Fibroblast of lung (primary cell): ENCODE data around the gene RNF115. TPM values are rescaled to one million over a fixed set of nuclear protein-coding genes. Genes with fewer than 3 reads are reported as not detected.

ENCODE experiments used
- DNase-seq, 2 donors: peaks; one replicate each; pipeline versions ENCODE4 v3.0.0 to v3.0.0-alpha.2; 2010; ENCODE audit warnings: low read depth in 2 of 2
- H2AFZ ChIP-seq: 2 replicates; pipeline ENCODE4 v1.5.1; 2012; ENCODE audit warnings: low read length, control low read depth, inconsistent platforms
- H3K27ac ChIP-seq: 2 replicates; pipeline ENCODE4 v1.5.1; 2011; ENCODE audit warnings: low read length, control low read depth; ENCODE audit not compliant: insufficient read depth
- H3K27me3 ChIP-seq: 2 replicates; pipeline ENCODE4 v1.5.1; 2011; ENCODE audit warnings: mild to moderate bottlenecking, low read length; ENCODE audit not compliant: control insufficient read depth, insufficient read depth
- H3K36me3 ChIP-seq: 2 replicates; pipeline ENCODE4 v1.5.1; 2011; ENCODE audit warnings: low read length; ENCODE audit not compliant: control insufficient read depth, insufficient read depth
- H3K4me1 ChIP-seq: 2 replicates; pipeline ENCODE4 v1.5.1; 2011; ENCODE audit warnings: low read length; ENCODE audit not compliant: control insufficient read depth, insufficient read depth; ENCODE audit errors: extremely low read depth
- H3K4me2 ChIP-seq: 2 replicates; pipeline ENCODE4 v1.5.1; 2011; ENCODE audit warnings: low read length, control low read depth; ENCODE audit not compliant: insufficient read depth; ENCODE audit errors: extremely low read depth
- H3K4me3 ChIP-seq, 4 experiments: fragments of 200-600 bp in 1 of 4; sonication (generic) in 1 of 4; replicated peaks in 1 of 4; 2 replicates each; pipeline ENCODE4 v1.5.1; 2011 to 2016; ENCODE audit warnings: low read length in 4 of 4, low read depth in 3 of 4, mild to moderate bottlenecking in 3 of 4, control low read depth in 2 of 4, inconsistent platforms in 1 of 4, mixed read lengths in 1 of 4; ENCODE audit not compliant: insufficient read depth in 1 of 4; ENCODE audit errors: control extremely low read depth in 1 of 4
- H3K79me2 ChIP-seq: 2 replicates; pipeline ENCODE4 v1.5.1; 2012; ENCODE audit warnings: mild to moderate bottlenecking, low read length, inconsistent platforms; ENCODE audit not compliant: control insufficient read depth, insufficient read depth
- H3K9ac ChIP-seq: 2 replicates; pipeline ENCODE4 v1.5.1; 2011; ENCODE audit warnings: mild to moderate bottlenecking, low read length, control low read depth; ENCODE audit not compliant: insufficient read depth
- H3K9me3 ChIP-seq: 2 replicates; pipeline ENCODE4 v1.5.1; 2012; ENCODE audit warnings: low read depth, low read length; ENCODE audit not compliant: control insufficient read depth, insufficient read depth
- H4K20me1 ChIP-seq: 2 replicates; pipeline ENCODE4 v1.5.1; 2011; ENCODE audit warnings: low read length; ENCODE audit not compliant: control insufficient read depth, insufficient read depth; ENCODE audit errors: extremely low read depth
- EZH2 ChIP-seq: IDR thresholded peaks from 2 replicates; pipeline ENCODE4 v1.5.1; 2012; ENCODE audit warnings: low read length, control low read depth, mild to moderate bottlenecking; ENCODE audit errors: missing control alignments
- polyA plus RNA-seq, 2 donors: library from polyadenylated mRNA; depleted of rRNA in 1 of 2; stranded (reverse) in 1 of 2; unstranded in 1 of 2; fragments of >200 nt; gene quantifications; 2 replicates each; pipeline ENCODE4 v1.2.1, GENCODE V29; 2011 to 2012; ENCODE audit warnings: missing spikeins in 1 of 2
- total RNA-seq: library from RNA; depleted of rRNA; stranded (reverse); fragments of >200 nt; gene quantifications from 2 replicates; pipeline ENCODE4 v1.2.1, GENCODE V29; 2014
- TF ChIP-seq, protein P1 (sequence below), 2 donors: IDR thresholded peaks in 1 of 2; conservative IDR thresholded peaks in 1 of 2; 1 replicate in 1 of 2; 2 replicates in 1 of 2; pipeline ENCODE4 v1.5.1; 2011 to 2012; ENCODE audit warnings: low read length in 2 of 2, control low read depth in 1 of 2, inconsistent platforms in 1 of 2, low read depth in 1 of 2, mild to moderate bottlenecking in 1 of 2

RNF115 gene
- total and polyA plus RNA-seq, 2 donors (not counting 1 experiment from before 2014, with no cell fraction given) = 16.2 to 19.8 TPM

DNA sequence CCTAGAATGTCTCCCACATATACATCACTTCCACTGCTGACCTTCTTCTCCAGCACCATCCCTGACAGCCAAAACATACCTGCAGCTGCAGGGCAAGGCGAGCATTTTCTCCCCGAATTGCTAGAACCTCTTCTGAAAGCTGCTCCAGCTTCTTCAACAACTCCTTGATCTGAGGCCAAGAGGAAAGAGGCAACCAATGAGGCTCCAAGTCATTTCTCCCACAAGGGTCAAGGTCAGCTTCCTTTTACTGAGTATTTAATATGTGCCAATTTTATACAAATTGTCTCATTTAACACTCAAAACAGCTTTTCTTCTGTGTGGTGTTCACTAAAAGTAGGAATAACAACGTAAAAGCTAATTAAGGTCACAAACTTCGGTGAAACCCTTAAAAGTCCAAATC, 44.3 kb upstream of the RNF115 start:
- H2AFZ ChIP-seq = no peak overlapping the region
- no peak overlapping the region for H3K9ac ChIP-seq
- no peak overlapping the region for H3K4me2 ChIP-seq
- no peaks in the 10 kb centered on the region for H3K79me2 ChIP-seq
- no peaks in the 10 kb centered on the region for H3K36me3 ChIP-seq
- H3K4me3 ChIP-seq = no peak overlapping the region
- H3K9me3 ChIP-seq = no peaks in the 10 kb centered on the region
- DNase-seq = no peak
- no peak for TF ChIP-seq EZH2
- TF ChIP-seq, protein P1, sequence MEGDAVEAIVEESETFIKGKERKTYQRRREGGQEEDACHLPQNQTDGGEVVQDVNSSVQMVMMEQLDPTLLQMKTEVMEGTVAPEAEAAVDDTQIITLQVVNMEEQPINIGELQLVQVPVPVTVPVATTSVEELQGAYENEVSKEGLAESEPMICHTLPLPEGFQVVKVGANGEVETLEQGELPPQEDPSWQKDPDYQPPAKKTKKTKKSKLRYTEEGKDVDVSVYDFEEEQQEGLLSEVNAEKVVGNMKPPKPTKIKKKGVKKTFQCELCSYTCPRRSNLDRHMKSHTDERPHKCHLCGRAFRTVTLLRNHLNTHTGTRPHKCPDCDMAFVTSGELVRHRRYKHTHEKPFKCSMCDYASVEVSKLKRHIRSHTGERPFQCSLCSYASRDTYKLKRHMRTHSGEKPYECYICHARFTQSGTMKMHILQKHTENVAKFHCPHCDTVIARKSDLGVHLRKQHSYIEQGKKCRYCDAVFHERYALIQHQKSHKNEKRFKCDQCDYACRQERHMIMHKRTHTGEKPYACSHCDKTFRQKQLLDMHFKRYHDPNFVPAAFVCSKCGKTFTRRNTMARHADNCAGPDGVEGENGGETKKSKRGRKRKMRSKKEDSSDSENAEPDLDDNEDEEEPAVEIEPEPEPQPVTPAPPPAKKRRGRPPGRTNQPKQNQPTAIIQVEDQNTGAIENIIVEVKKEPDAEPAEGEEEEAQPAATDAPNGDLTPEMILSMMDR (conservative IDR thresholded peaks at IDR 0.05 in 1 of 2, IDR thresholded peaks at IDR 0.05 in 1 of 2; ENCODE audit: low read depth in 1 of 2, low read length in 2 of 2) = no peak
- no peaks in the 10 kb centered on the region for H4K20me1 ChIP-seq
- no peak overlapping the region for H3K27ac ChIP-seq
- H3K27me3 ChIP-seq = no peaks in the 10 kb centered on the region
- H3K4me1 ChIP-seq = peaks cover 2% of the 10 kb centered on the region

DNA sequence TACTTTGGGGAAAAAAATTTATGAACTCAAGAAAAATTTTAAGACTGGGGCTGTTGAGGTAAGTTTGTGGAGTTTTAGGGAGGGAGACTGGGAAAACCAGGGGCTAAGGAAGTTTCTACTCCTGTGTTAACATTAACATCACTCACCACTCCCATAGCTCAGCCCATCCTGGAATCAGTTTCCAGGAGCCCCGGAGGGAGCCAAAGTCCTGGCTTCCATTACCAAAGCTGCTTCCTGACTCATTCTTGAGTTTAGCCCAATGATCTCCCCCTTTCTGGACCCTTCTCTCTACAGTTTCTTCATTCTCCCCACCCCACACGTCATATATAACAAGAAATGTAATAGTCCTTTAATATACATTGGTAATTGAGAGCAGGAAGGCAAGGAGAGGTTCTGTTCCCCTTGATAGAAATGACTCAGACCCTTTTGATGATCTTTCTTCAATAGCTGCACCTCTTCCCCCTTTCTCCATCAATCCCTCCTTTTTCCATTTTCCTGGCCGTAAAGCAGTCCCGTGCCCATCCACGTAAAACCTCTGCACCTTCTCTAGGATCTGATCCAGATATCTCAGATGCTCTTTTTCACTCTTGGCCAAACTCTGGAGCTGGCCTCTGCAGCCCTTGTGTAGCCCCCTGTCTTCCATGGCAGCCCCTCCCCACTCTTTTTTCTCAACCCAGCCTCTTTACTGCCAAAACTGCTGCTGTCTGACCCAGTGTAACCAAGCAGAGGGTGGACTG, 39.6 kb upstream of the RNF115 start:
- Histone ChIP-seq H2AFZ (no peak overlapping the region), H3K79me2 (peaks cover under 1% of the 10 kb centered on the region), H3K4me2 (no peak overlapping the region), H3K9me3 (no peaks in the 10 kb centered on the region), H3K4me3 (no peak overlapping the region), H4K20me1 (no peaks in the 10 kb centered on the region), H3K9ac (no peak overlapping the region), H3K4me1 (peaks cover 4% of the 10 kb centered on the region), H3K27ac (no peak overlapping the region), H3K27me3 (no peaks in the 10 kb centered on the region), H3K36me3 (no peaks in the 10 kb centered on the region)
- peak in 1 of 2 donors; percentile 23 for DNase-seq
- no peak for TF ChIP-seq EZH2
- TF ChIP-seq, protein P1 (conservative IDR thresholded peaks at IDR 0.05 in 1 of 2, IDR thresholded peaks at IDR 0.05 in 1 of 2; ENCODE audit: low read depth in 1 of 2, low read length in 2 of 2) = no peak

- H3K36me3 ChIP-seq = peaks cover 8% of the 10 kb centered on the region
- no peaks in the 10 kb centered on the region for H4K20me1 ChIP-seq
- H3K27ac ChIP-seq = peak overlapping the region; percentile 74
- H3K9me3 ChIP-seq = no peaks in the 10 kb centered on the region
- DNase-seq = peak; percentile 84 to 85
- H3K4me3 ChIP-seq = peak overlapping the region; percentile 79 to 99 (median 96)
- peak overlapping the region; percentile 48 for H3K9ac ChIP-seq
- peaks cover 17% of the 10 kb centered on the region for H3K79me2 ChIP-seq
- H3K27me3 ChIP-seq = no peaks in the 10 kb centered on the region
- peak overlapping the region; percentile 82 for H3K4me2 ChIP-seq
- peak overlapping the region; percentile 99 for H2AFZ ChIP-seq
- TF ChIP-seq EZH2 = no peak
- TF ChIP-seq, protein P1 (conservative IDR thresholded peaks at IDR 0.05 in 1 of 2, IDR thresholded peaks at IDR 0.05 in 1 of 2; ENCODE audit: low read depth in 1 of 2, low read length in 2 of 2) = no peak
- peaks cover 8% of the 10 kb centered on the region for H3K4me1 ChIP-seq
Observed at GRCh38 chr1:145859491-145860023, 35.7 kb upstream of the RNF115 start.
